B cell (primary cell): Measurements from ENCODE around the gene SEC24B. TPM values are rescaled to one million over a fixed set of nuclear protein-coding genes. Genes with fewer than 3 reads are reported as not detected.
A peak's percentile ranks its signal among the peaks of the same experiment; 100 is the strongest.

Source experiments
- ATAC-seq: fragments of 200-7000 bp; cut with Tn5 transposase; one replicate; pipeline ENCODE4 v1.10.0; 2021; ENCODE audit warnings: low read depth, mild to moderate bottlenecking, moderate number of reproducible peaks, moderate library complexity
- CTCF ChIA-PET: fragments of 350-600 bp; sonication (Branson Sonifier 250); formaldehyde crosslinking; loops from one replicate; lab custom pipeline; 2021; ENCODE audit warnings: antibody characterized with exemption, inconsistent platforms; lab: Charles Lee
- POLR2A ChIA-PET: fragments of 350-600 bp; sonication (Branson Sonifier 250); formaldehyde crosslinking; loops from one replicate; lab custom pipeline; 2021; ENCODE audit warnings: antibody characterized with exemption; lab: Charles Lee
- DNase-seq: peaks from one replicate; pipeline ENCODE4 v3.0.0; 2013
- H2AFZ ChIP-seq: 2 replicates; pipeline ENCODE4 v1.6.1; 2012; ENCODE audit warnings: mild to moderate bottlenecking, low read depth, low read length; ENCODE audit not compliant: insufficient read depth, poor library complexity, severe bottlenecking
- H3K27ac ChIP-seq, 2 donors: 1 replicate in 1 of 2; 2 replicates in 1 of 2; pipeline ENCODE4 v1.5.1; 2012 to 2013; ENCODE audit warnings: low read length in 2 of 2, mild to moderate bottlenecking in 2 of 2, moderate library complexity in 1 of 2
- H3K27me3 ChIP-seq, 4 experiments: fragments of 200-600 bp in 1 of 4; sonication (generic) in 1 of 4; replicated peaks in 1 of 4; 1 replicate in 2 of 4; 2 replicates in 2 of 4; pipeline versions ENCODE4 v1.6.1 to v1.7.0; 2013 to 2016; ENCODE audit warnings: low read length in 3 of 4, mild to moderate bottlenecking in 2 of 4, mixed read lengths in 1 of 4, moderate library complexity in 1 of 4; ENCODE audit not compliant: insufficient read depth in 4 of 4, control insufficient read depth in 3 of 4; ENCODE audit errors: control extremely low read depth in 1 of 4
- H3K36me3 ChIP-seq, 2 experiments: replicated peaks in 1 of 2; 1 replicate in 1 of 2; 2 replicates in 1 of 2; pipeline versions ENCODE4 v1.6.1 to v1.7.1; 2013; ENCODE audit warnings: low read length in 1 of 2; ENCODE audit not compliant: insufficient read depth in 2 of 2, control insufficient read depth in 1 of 2; ENCODE audit errors: control extremely low read depth in 1 of 2, extremely low read depth in 1 of 2
- H3K4me1 ChIP-seq, 2 donors: fragments of 200-600 bp in 1 of 2; sonication (generic) in 1 of 2; 1 replicate in 1 of 2; 2 replicates in 1 of 2; pipeline versions ENCODE4 v1.5.1 to v1.6.1; 2013 to 2017; ENCODE audit warnings: low read length in 2 of 2; ENCODE audit not compliant: control insufficient read depth in 2 of 2, insufficient read depth in 2 of 2
- H3K4me2 ChIP-seq: replicated peaks from 2 replicates; pipeline ENCODE3; 2012; ENCODE audit warnings: mild to moderate bottlenecking, low read depth, low read length; ENCODE audit not compliant: poor library complexity, severe bottlenecking
- H3K4me3 ChIP-seq, 5 experiments: fragments of 200-600 bp in 1 of 5; sonication (generic) in 1 of 5; 1 replicate in 3 of 5; 2 replicates in 2 of 5; pipeline versions ENCODE4 v1.5.1 to v1.7.0; 2011 to 2016; ENCODE audit warnings: low read length in 4 of 5, mild to moderate bottlenecking in 4 of 5, low read depth in 2 of 5, control low read depth in 1 of 5, moderate library complexity in 1 of 5; ENCODE audit not compliant: insufficient read depth in 1 of 5; ENCODE audit errors: control extremely low read depth in 1 of 5, extremely low read depth in 1 of 5
- H3K79me2 ChIP-seq: fragments of 200-600 bp; sonication (generic); one replicate; pipeline ENCODE4 v1.6.0; 2016; ENCODE audit warnings: low read length; ENCODE audit not compliant: control insufficient read depth, insufficient read depth
- H3K9ac ChIP-seq: fragments of 200-600 bp; sonication (generic); 2 replicates; pipeline ENCODE4 v1.6.1; 2017; ENCODE audit warnings: mild to moderate bottlenecking, low read length, moderate library complexity
- H3K9me3 ChIP-seq, 3 donors: one replicate each; pipeline versions ENCODE4 v1.6.1 to v1.7.1; 2013; ENCODE audit warnings: low read length in 2 of 3; ENCODE audit not compliant: control insufficient read depth in 2 of 3, insufficient read depth in 1 of 3; ENCODE audit errors: control extremely low read depth in 1 of 3
- H4K20me1 ChIP-seq: 2 replicates; pipeline ENCODE4 v1.6.0; 2012; ENCODE audit warnings: mild to moderate bottlenecking, low read length; ENCODE audit not compliant: insufficient read depth, control insufficient read depth, poor library complexity, severe bottlenecking
- H3K27ac Mint-ChIP-seq: one replicate; pipeline ENCODE4 v1.8.0; 2021; ENCODE audit warnings: mixed read lengths
- H3K27me3 Mint-ChIP-seq: one replicate; pipeline ENCODE4 v1.8.0; 2021; ENCODE audit warnings: mixed read lengths
- H3K4me1 Mint-ChIP-seq: one replicate; pipeline ENCODE4 v1.8.0; 2021; ENCODE audit warnings: mixed read lengths
- H3K4me3 Mint-ChIP-seq: one replicate; pipeline ENCODE4 v1.8.0; 2021; ENCODE audit warnings: mixed read lengths
- H3K9me3 Mint-ChIP-seq: one replicate; pipeline ENCODE4 v1.8.0; 2022; ENCODE audit warnings: mixed read lengths; ENCODE audit not compliant: insufficient read depth
- CTCF ChIP-seq: fragments of 200-600 bp; IDR thresholded peaks from one replicate; pipeline ENCODE4 v1.8.0; 2022; ENCODE audit warnings: antibody characterized with exemption, mild to moderate bottlenecking
- EZH2 ChIP-seq: IDR thresholded peaks from 2 replicates; pipeline ENCODE4 v1.6.1; 2012; ENCODE audit warnings: borderline replicate concordance, low read depth, mild to moderate bottlenecking, moderate library complexity, low read length; ENCODE audit not compliant: insufficient read depth, poor library complexity, severe bottlenecking
- WGBS: methylation state at CpG from one replicate; pipeline ENCODE4 v1.1.5; 2013; ENCODE audit warnings: missing lambda C conversion rate; ENCODE audit not compliant: insufficient coverage; 5-methylcytosine and 5-hydroxymethylcytosine counted together
- intact Hi-C: fragments of 100-400 bp; cut with micrococcal nuclease; formaldehyde crosslinking; loops from one replicate; pipeline ENCODE4 v1.10.0; 2022
- polyA plus RNA-seq: library from polyadenylated mRNA; depleted of rRNA; stranded (reverse); fragments of >200 nt; gene quantifications from 2 replicates; pipeline ENCODE4 v1.2.3, GENCODE V29; 2012
- total RNA-seq, 2 donors: library from RNA; stranded (reverse); fragments of 120-200 nt in 1 of 2; gene quantifications; 1 replicate in 1 of 2; 2 replicates in 1 of 2; pipeline versions ENCODE4 v1.2.3 to v1.2.4, GENCODE V29; 2013 to 2022

Gene SEC24B
- total and polyA plus RNA-seq, 2 donors (not counting 1 experiment from before 2014, with no cell fraction given): 22.6 to 46.4 TPM

- no peak for TF ChIP-seq CTCF
- TF ChIP-seq EZH2: no peak
- peak; percentile 16 for ATAC-seq
- ChIA-PET POLR2A (interaction anchor here (0.6 to 2.6 kb wide), 4 partner anchors 126 to 171 kb away, joined by 3 to 9 read pairs (median 4); partner anchors contain the start of genes CASP6, PLA2G12A and SEC24B), CTCF (interaction anchor here (1.0 kb wide), 1 partner anchor 143 kb away, joined by 6 read pairs; the partner anchor contains the start of gene CASP6)
- Histone ChIP-seq H3K9ac (peak overlapping the region; percentile 89), H3K79me2 (peaks cover 49% of the 10 kb centered on the region), H4K20me1 (peaks cover 35% of the 10 kb centered on the region), H3K36me3 (no peaks in the 10 kb centered on the region), H3K4me2 (peak overlapping the region; percentile 86), H3K4me1 (peaks cover 17 to 19% of the 10 kb centered on the region in 2 donors), H2AFZ (peak overlapping the region; percentile 94), H3K9me3 (peaks cover 0 to 14% (median 0%) of the 10 kb centered on the region in 3 donors), H3K27me3 (no peaks in the 10 kb centered on the region), H3K27ac (peak overlapping the region; percentile 77 to 83), H3K4me3 (peak overlapping the region; percentile 44 to 93 (median 91))
- no peak for DNase-seq
- Mint-ChIP-seq H3K4me3 (peak overlapping the region; percentile 100), H3K27me3 (no peaks in the 10 kb centered on the region), H3K27ac (peak overlapping the region; percentile 100), H3K9me3 (no peaks in the 10 kb centered on the region), H3K4me1 (peaks cover 45% of the 10 kb centered on the region)
- under 1% methylated on average over 27 of the region's 27 CpGs for WGBS
- intact Hi-C loops: no loop called here
Measured at GRCh38 chr4:109559625-109559982, 126.0 kb downstream of the SEC24B start.

GRCh38 chr4:109559983-109560686 lies 126.5 kb downstream of the SEC24B start, which contains the start of gene MCUB:
Gene MCUB, plus strand, starts transcription at chr4:109560246. Its CDS starts 92 bp downstream, at chr4:109560338.
- Histone ChIP-seq H3K9me3 (peaks cover 0 to 14% (median 0%) of the 10 kb centered on the region in 3 donors), H3K27me3 (no peaks in the 10 kb centered on the region), H2AFZ (peak within 1 kb of the TSS; percentile 94), H3K79me2 (peaks cover 54% of the 10 kb centered on the region), H3K4me2 (peak within 1 kb of the TSS; percentile 86), H3K4me3 (peak within 1 kb of the TSS; percentile 83 to 93 (median 91)), H3K4me1 (peaks cover 17 to 19% of the 10 kb centered on the region in 2 donors), H3K9ac (peak within 1 kb of the TSS; percentile 89), H3K27ac (peak within 1 kb of the TSS; percentile 77 to 83), H4K20me1 (peaks cover 40% of the 10 kb centered on the region), H3K36me3 (no peaks in the 10 kb centered on the region)
- H3K4me3 Mint-ChIP-seq: peak within 1 kb of the TSS; percentile 100
- ChIA-PET POLR2A (interaction anchor here (0.6 to 2.6 kb wide), 8 partner anchors 57 to 170 kb away, joined by 3 to 9 read pairs (median 5); partner anchors contain the start of genes CASP6, PLA2G12A and SEC24B), CTCF (interaction anchor here (1.0 kb wide), 1 partner anchor 143 kb away, joined by 6 read pairs; the partner anchor contains the start of gene CASP6)
- H3K4me1 Mint-ChIP-seq: peaks cover 50% of the 10 kb centered on the region
- ATAC-seq: peak; percentile 82
- H3K27me3 Mint-ChIP-seq: no peaks in the 10 kb centered on the region
- under 1% methylated on average over 73 of the region's 73 CpGs for WGBS
- peak; percentile 89 for DNase-seq
- no peaks in the 10 kb centered on the region for H3K9me3 Mint-ChIP-seq
- intact Hi-C loops: loop anchor here (2.0 to 10.0 kb wide), 3 partner anchors 55 to 637 kb away; partner anchors contain the start of genes CASP6 and ELOVL6
- H3K27ac Mint-ChIP-seq: peak within 1 kb of the TSS; percentile 100
- TF ChIP-seq EZH2: no peak
